ENCODE results near the gene DCAF10. TPM values are rescaled to one million over a fixed set of nuclear protein-coding genes. Genes with fewer than 3 reads are reported as not detected.
"Not testable (repeated sequence)": the region's sequence is repeated elsewhere in the genome, so short reads cannot be mapped to it uniquely, and the experiment has no call there.

DCAF10 gene
- total RNA-seq, 1 donor: 24.5 TPM

- DNase-seq (ENCODE audit: low read depth): no peak
- no peak for TF ChIP-seq CTCF (IDR thresholded peaks at IDR 0.05; ENCODE audit: insufficient read depth, low read length)
- no peak overlapping the region for H3K4me3 ChIP-seq (ENCODE audit: low read depth, low read length)
Observed at GRCh38 chr9:37792122-37792521, 8.5 kb upstream of the DCAF10 start.

- DNase-seq (ENCODE audit: low read depth): no peak
- no peak for TF ChIP-seq CTCF (IDR thresholded peaks at IDR 0.05; ENCODE audit: insufficient read depth, low read length)
Observed at GRCh38 chr9:37796232-37796631, 4.4 kb upstream of the DCAF10 start.

DNA sequence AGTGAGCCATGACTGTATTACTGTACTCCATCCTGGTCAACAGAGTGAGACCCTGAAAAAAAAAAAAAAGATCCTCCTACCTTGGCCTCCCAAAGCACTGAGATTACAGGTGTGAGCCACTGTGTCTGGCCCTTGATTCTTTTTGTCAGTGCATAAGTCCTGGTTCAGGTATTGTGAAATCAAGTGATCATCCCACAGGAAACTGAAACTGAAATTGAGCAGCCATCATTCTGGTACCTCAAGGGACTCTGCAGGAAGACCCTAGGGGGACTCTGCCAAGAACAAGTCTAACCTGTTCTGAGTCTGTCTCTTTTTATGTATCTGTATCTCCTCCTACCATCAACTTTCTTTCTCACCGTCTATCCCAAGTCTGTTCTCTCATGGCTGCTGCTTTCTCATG, 1.9 kb upstream of the DCAF10 start:
- no peak for TF ChIP-seq CTCF (IDR thresholded peaks at IDR 0.05; ENCODE audit: insufficient read depth, low read length)
- DNase-seq (ENCODE audit: low read depth): no peak
- H3K4me3 ChIP-seq (ENCODE audit: low read depth, low read length): no peak overlapping the region

More at GRCh38 chr9:37796232-37796631, 4.4 kb upstream of the DCAF10 start:
- H3K4me3 ChIP-seq (ENCODE audit: low read depth, low read length): no peak overlapping the region

- peak overlapping the region; percentile 82 for H3K4me3 ChIP-seq (ENCODE audit: low read depth, low read length)
- peak; percentile 8 for DNase-seq (ENCODE audit: low read depth)
- TF ChIP-seq CTCF (IDR thresholded peaks at IDR 0.05; ENCODE audit: insufficient read depth, low read length): no peak
Observed at GRCh38 chr9:37801287-37801850, 772 bp downstream of the DCAF10 start.

DNA sequence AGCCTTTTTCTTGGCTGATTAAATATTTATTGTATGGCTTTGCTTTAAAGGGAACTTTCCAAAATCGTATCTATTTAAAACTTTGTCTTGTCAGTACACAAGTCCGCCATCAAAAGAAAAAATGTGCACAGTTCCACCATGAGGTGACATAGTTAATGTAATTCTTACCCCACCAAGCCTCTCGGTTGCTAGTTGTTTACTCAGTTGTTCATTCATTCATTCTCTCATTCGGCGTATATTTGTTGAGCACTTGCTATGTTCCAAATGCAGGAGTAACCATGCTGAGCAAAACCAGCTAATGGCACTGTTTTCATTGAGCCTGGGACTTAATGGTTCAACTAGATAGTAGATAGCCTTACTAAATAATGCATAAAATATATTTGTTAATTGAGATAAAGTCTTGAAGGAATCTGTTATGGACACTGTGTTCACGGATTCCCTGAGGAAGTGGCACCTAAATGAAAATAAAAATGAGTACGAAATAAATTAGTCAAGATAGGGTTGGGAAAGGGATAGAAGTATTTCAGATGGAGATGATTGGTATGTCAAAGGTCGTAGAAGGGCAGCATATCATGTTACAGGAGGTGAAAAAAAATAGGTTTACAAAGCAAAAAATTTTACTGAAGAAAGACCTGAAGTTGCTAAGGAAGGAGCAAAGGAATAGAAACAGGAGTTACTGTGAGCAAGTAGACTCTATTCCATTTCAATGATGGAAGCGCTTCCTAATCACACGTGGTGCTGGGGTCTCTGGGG, 1.5 kb downstream of the DCAF10 start:
- TF ChIP-seq CTCF (IDR thresholded peaks at IDR 0.05; ENCODE audit: insufficient read depth, low read length): no peak
- H3K4me3 ChIP-seq (ENCODE audit: low read depth, low read length): peak overlapping the region; percentile 82
- DNase-seq (ENCODE audit: low read depth): no peak

GRCh38 chr9:37806271-37806670, 5.7 kb downstream of the DCAF10 start:
- no peak for TF ChIP-seq CTCF (IDR thresholded peaks at IDR 0.05; ENCODE audit: insufficient read depth, low read length)
- no peak for DNase-seq (ENCODE audit: low read depth)
- no peak overlapping the region for H3K4me3 ChIP-seq (ENCODE audit: low read depth, low read length)

- not testable (repeated sequence) for DNase-seq (ENCODE audit: low read depth); H3K4me3 ChIP-seq (ENCODE audit: low read depth, low read length)
Observed at GRCh38 chr9:37809676-37810075, 9.1 kb downstream of the DCAF10 start.

Data from fibroblast of the aortic adventitia (primary cell).